GM10266 (cell line): Measurements from ENCODE around the gene MAGI2.

Experiments
- DNase-seq: peaks from one replicate; pipeline ENCODE4 v3.0.0; 2012; ENCODE audit errors: extremely low spot score
- TF ChIP-seq, protein P1 (sequence below): IDR thresholded peaks from 2 replicates; pipeline ENCODE4 v1.5.1; 2012; ENCODE audit warnings: mild to moderate bottlenecking, low read depth; ENCODE audit not compliant: control insufficient read depth, insufficient read depth; ENCODE audit errors: missing control alignments

Gene MAGI2

DNA sequence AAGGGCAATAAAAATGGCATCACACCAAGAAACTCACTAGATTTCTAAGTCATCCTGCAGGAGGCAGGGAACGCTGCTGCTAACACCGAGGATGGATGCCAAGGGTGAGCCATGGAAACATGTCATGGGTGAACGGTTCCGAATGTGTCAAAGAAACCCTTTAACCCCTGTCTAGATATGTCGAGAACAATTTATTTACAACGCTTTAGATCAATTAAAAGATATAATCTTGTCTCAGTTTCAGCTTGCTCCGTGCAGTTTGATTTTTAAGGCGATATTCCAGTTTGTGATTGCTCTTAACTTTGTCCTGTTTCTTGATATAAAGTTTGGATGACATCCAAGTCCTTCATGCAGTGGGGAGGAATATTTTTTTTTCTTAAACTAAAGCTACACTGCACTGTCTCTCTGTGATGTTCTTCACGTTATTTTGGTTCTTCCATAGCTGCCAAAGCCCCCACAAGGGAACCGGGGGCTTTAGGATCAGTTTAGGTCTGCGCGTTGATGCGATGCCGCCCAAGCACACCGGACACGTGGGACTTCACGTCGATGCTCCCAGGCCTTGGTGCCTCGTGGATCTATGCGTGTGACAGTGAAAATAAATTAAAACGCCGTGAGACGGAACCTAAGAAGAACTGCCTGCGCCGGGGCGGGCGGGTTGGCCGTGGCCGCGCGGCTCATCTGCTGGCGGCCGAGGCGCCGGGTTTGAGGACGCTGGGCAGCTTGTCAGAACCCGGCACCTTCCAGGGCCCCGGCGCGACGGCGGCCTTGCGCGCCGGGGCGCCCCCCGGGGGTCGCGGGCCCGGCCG lies 1434.6 kb downstream of the MAGI2 start:
- DNase-seq, result peak; percentile 22
- TF ChIP-seq, protein P1, sequence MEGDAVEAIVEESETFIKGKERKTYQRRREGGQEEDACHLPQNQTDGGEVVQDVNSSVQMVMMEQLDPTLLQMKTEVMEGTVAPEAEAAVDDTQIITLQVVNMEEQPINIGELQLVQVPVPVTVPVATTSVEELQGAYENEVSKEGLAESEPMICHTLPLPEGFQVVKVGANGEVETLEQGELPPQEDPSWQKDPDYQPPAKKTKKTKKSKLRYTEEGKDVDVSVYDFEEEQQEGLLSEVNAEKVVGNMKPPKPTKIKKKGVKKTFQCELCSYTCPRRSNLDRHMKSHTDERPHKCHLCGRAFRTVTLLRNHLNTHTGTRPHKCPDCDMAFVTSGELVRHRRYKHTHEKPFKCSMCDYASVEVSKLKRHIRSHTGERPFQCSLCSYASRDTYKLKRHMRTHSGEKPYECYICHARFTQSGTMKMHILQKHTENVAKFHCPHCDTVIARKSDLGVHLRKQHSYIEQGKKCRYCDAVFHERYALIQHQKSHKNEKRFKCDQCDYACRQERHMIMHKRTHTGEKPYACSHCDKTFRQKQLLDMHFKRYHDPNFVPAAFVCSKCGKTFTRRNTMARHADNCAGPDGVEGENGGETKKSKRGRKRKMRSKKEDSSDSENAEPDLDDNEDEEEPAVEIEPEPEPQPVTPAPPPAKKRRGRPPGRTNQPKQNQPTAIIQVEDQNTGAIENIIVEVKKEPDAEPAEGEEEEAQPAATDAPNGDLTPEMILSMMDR, result no peak

DNA sequence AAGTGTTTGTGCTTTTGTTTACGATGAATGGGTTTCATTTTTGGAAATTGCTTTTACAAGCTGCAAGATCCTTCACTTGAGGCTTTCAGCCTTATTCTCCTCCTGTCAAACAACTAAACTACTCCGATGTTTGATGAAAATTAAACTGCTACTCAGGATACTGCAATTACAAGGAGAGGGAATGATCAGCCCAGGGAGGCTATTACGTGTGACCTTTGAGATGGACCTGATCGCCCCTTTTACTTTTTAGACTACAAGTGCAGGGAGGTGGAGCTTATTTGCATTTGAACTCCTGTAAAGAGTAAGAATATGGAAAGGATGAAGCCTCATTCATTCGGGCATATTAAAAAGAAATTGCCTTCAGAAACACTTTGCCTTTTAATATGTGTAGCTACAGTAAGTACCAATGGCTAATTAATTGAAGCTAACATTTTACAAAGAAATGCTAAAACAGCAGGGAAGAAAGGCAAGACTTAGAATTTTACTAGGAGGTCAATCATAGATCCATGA lies 1435.8 kb downstream of the MAGI2 start:
- TF ChIP-seq, protein P1, result no peak
- no peak for DNase-seq

DNA sequence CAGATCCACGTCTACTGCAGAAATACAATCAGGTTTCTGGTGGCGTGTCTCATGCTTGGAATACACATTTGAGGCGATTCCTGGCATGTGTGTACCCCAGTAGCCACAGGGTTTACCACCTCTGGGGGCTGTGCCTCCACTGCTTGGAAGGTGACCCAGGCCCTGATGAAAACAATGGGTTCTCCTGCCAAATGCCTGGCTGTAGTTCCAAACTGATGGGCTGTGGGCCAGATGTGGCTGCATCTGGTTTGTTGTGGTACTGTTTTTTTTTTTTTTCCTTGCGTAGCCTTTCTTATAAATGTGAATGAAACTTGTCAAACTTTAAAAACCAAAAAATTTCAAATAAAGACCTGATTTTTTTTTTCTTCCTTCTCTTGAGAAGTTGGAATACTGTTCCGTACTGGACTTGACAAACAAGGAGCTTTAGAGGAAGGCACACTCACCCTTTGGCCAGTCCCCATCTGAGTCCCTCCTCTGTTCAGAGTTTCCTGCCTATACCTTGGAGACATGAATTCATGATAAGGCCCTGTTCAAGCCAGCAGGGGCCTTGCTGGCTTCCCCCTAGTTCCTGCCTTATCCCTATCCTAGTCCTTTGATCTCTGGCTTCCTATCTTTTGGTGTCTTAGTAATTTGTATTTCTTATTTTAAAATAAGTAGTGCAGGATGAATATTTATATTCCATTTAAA lies 1437.8 kb downstream of the MAGI2 start:
- no peak for DNase-seq
- TF ChIP-seq, protein P1, result no peak

DNA sequence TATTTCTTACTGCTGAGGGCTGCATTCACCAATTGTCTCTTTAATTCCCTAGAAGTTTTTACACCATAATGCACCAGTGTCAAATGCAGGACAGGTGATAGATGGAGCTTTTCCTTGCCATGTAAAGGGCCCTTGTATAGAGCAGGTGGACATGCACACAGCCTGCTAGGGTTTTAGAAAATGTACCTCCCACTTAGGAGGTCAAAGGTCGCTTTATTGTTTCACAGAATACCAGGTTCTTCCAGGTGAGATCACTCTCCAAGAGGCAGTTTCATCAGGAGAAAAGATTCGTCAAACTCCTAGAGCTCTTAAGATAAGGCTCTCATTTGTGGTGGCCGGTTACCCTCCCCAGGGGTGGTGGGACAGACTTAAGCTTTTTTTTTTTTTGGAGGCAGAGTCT lies 1439.1 kb downstream of the MAGI2 start:
- TF ChIP-seq, protein P1, result no peak
- no peak for DNase-seq

DNA sequence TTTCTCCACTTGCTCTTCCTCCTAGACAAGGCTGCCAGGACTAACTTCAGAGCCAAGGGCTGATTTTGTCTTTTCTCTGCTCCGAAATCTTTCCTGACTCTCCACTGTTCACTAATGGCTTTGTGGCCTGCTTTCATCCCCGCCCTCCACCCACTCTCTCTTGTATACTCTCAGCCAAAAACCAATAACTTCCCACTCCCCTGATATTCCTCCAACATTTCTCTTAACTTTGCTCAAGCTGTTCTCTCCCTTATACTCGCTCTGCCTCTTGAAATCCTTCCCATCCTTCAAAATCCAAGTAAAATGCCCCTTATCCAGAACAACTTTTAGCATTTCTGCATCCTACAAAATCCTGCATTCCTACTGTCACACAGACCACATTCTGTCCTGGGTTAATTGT lies 1440.1 kb downstream of the MAGI2 start:
- DNase-seq, result no peak
- TF ChIP-seq, protein P1, result no peak

DNA sequence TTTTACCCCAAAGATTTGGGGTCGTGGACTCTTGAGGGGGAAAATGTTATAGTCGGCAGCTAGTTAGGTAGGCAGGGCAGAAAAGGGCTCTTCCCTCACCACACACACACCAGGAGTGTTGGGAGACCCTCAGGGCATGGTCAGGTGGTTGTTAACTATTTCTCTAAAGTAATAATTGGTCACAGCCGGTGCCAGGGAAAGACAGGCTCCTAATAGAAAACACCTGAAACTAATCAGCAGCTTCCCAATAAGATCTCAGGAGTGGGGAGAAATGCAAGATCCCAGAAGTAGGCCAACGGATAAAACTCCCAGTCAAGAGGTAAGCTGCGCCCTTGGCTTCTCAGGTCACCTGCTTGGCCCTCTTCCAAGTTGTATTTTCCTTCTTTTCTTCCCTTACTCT lies 1441.8 kb downstream of the MAGI2 start:
- DNase-seq, result no peak
- TF ChIP-seq, protein P1, result no peak

DNA sequence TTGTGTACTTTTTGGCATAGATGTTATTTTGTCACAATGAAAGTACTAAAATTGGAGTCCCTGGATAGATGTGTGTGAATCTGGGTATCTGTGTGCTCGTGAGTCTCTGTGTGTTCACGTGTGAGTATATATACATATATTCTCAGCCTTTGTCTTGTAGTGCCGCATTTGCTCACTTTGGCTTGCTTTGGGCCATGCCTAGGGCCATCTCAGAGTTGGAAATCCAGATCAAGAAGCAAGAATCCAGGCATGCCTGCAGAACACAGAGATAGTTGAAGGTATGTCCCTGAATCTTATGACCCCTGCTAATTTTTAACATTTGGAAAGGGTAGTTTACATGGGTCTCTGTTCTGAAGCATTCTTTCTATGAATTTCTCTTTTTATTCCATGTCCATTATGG lies 1446.2 kb downstream of the MAGI2 start:
- TF ChIP-seq, protein P1, result no peak
- no peak for DNase-seq
